Transverse colon (tissue), 4 donors: ENCODE results near the gene TULP4. TPM values are rescaled to one million over a fixed set of nuclear protein-coding genes. Genes with fewer than 3 reads are reported as not detected.

ENCODE experiments used
- DNase-seq: peaks from one replicate; pipeline ENCODE4 v3.0.0-alpha.2; 2019
- H3K27ac ChIP-seq, 4 donors: fragments of 200-600 bp; sonication (generic); 2 replicates each; pipeline ENCODE4 v1.5.1; 2016 to 2018; ENCODE audit warnings: inconsistent platforms in 4 of 4
- H3K27me3 ChIP-seq: fragments of 200-600 bp; sonication (generic); 2 replicates; pipeline ENCODE4 v1.5.1; 2017; ENCODE audit warnings: inconsistent platforms
- H3K36me3 ChIP-seq, 4 donors: fragments of 200-600 bp; sonication (generic); 2 replicates each; pipeline ENCODE4 v1.5.1; 2017 to 2019; ENCODE audit warnings: inconsistent platforms in 4 of 4
- H3K4me1 ChIP-seq, 4 donors: fragments of 200-600 bp; sonication (generic); 2 replicates each; pipeline ENCODE4 v1.5.1; 2017 to 2020; ENCODE audit warnings: inconsistent platforms in 4 of 4
- H3K4me3 ChIP-seq, 4 donors: fragments of 200-600 bp; sonication (generic); 1 replicate in 1 of 4; 2 replicates in 3 of 4; pipeline versions ENCODE4 v1.5.1 to v1.6.1; 2017 to 2019; ENCODE audit warnings: inconsistent platforms in 4 of 4
- H3K9me3 ChIP-seq, 2 donors: fragments of 200-600 bp; sonication (generic); 2 replicates each; pipeline ENCODE4 v1.5.1; 2017 to 2019; ENCODE audit warnings: inconsistent platforms in 2 of 2
- EP300 ChIP-seq: sonication (generic); formaldehyde crosslinking; IDR thresholded peaks from one replicate; pipeline ENCODE4 v1.6.1; 2017; ENCODE audit warnings: antibody characterized with exemption, low read depth
- POLR2A ChIP-seq: fragments of 450-650 bp; IDR thresholded peaks from one replicate; pipeline ENCODE4 v1.6.1; 2016; ENCODE audit warnings: antibody characterized with exemption, mild to moderate bottlenecking, moderate library complexity
- POLR2AphosphoS5 ChIP-seq, 3 donors: sonication (generic); formaldehyde crosslinking; IDR thresholded peaks; one replicate each; pipeline ENCODE4 v1.6.1; 2016; ENCODE audit warnings: antibody characterized with exemption in 3 of 3
- WGBS, 2 donors: methylation state at CpG; one replicate each; pipeline ENCODE4 v1.1.5; 2018; ENCODE audit warnings: low coverage in 1 of 2; 5-methylcytosine and 5-hydroxymethylcytosine counted together
- in situ Hi-C, 4 donors: fragments of 200-750 bp; cut with MboI; loops; one replicate each; pipeline versions ENCODE4 v1.15.0 to v1.15.1; 2017; ENCODE audit warnings: low sequenced_read_pairs in 3 of 4, low pct_ligation_motif_present in 1 of 4, low pct_unique_long_range_greater_than_20kb in 1 of 4
- intact Hi-C: fragments of 100-400 bp; cut with DNase I; formaldehyde crosslinking; loops from one replicate; pipeline ENCODE4 v1.15.1; 2023; ENCODE audit warnings: low total_unique reads
- total RNA-seq, 4 donors: library from RNA; depleted of rRNA; stranded (reverse); fragments of >200 nt; gene quantifications; one replicate each; pipeline ENCODE4 v1.1.0, GENCODE V29; 2016
- TF ChIP-seq, protein P1 (sequence below), 5 experiments: fragments of 200-600 bp in 3 of 5; fragments of 450-650 bp in 2 of 5; sonication (generic) in 3 of 5; IDR thresholded peaks; 1 replicate in 2 of 5; 2 replicates in 3 of 5; pipeline ENCODE4 v1.5.1; 2016 to 2017; ENCODE audit warnings: antibody characterized with exemption in 5 of 5, inconsistent platforms in 3 of 5, mild to moderate bottlenecking in 2 of 5, moderate library complexity in 1 of 5

The TULP4 gene
- total RNA-seq, 4 donors from 2014 or later: 53.9 to 138 (median 95.1) TPM

DNA sequence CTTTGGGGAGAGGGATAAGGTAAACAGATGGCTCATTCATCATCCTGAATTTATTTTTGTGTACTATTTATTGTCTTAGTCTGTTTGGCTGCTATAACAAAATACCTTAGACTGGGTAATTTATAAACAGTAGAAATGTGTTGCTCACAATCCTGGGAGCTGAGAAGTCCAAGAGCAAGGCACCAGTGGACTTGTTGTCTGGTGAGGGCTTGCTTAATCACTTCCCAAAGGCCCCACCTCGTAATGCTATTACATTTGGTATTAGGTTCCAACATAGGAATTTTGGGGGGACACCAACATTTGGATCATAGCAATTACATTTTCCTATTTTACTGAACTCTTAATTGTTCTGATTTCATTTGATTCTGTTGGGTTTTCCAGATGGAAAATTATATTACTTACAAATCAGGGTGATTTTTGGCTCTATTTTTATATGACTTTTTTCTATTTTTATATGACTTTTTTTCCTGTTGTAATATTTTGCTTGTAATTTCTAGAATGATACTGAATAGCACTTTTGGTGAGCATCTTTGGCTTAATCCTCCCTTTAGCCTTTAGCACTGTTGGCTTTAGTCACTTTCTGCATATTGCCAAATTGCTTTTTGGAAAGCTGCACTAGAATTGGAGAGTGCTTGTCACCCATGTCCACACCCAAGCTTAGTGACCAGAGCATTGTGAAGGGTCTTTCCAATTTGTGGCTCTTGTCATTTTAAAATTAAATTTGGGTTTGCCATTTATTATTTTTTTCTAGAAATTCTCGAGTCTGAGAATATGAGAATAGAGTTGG lies 43.7 kb upstream of the TULP4 start:
- Histone ChIP-seq H3K4me1 (peaks cover 0 to 9% (median 0%) of the 10 kb centered on the region in 4 donors), H3K27ac (no peak overlapping the region), H3K4me3 (no peak overlapping the region), H3K9me3 (no peaks in the 10 kb centered on the region), H3K27me3 (no peaks in the 10 kb centered on the region), H3K36me3 (no peaks in the 10 kb centered on the region)
- TF ChIP-seq POLR2A (no peak), EP300 (no peak), POLR2AphosphoS5 (IDR thresholded peaks at IDR 0.05) (no peak)
- TF ChIP-seq, protein P1, sequence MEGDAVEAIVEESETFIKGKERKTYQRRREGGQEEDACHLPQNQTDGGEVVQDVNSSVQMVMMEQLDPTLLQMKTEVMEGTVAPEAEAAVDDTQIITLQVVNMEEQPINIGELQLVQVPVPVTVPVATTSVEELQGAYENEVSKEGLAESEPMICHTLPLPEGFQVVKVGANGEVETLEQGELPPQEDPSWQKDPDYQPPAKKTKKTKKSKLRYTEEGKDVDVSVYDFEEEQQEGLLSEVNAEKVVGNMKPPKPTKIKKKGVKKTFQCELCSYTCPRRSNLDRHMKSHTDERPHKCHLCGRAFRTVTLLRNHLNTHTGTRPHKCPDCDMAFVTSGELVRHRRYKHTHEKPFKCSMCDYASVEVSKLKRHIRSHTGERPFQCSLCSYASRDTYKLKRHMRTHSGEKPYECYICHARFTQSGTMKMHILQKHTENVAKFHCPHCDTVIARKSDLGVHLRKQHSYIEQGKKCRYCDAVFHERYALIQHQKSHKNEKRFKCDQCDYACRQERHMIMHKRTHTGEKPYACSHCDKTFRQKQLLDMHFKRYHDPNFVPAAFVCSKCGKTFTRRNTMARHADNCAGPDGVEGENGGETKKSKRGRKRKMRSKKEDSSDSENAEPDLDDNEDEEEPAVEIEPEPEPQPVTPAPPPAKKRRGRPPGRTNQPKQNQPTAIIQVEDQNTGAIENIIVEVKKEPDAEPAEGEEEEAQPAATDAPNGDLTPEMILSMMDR (IDR thresholded peaks at IDR 0.05): no peak
- intact Hi-C loops: no loop called here
- in situ Hi-C loops: no loop called here
- 77 to 87% methylated on average over 2 of the region's 2 CpGs for WGBS, 2 donors
- DNase-seq: no peak

DNA sequence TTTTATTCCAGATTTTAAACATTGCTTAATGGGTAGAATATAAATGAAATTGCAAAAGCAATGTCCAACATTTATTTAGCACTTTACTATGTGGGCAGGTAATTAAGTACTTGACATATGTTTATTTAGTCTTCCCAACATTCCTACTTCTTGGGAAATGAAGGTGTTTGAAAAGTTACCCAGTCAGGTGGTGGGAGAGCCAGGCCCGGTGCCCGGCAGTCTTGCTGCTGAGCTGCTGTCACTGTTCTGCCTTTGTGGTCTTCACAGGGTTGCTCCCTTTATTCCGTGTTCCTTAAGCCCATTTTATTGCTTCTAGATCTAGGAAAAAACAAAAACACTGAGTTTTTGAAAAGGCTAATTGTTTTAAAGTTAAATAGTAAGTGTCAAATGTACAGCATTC lies 42.6 kb upstream of the TULP4 start:
- Histone ChIP-seq H3K4me1 (peaks cover 0 to 9% (median 0%) of the 10 kb centered on the region in 4 donors), H3K27me3 (no peaks in the 10 kb centered on the region), H3K9me3 (no peaks in the 10 kb centered on the region), H3K36me3 (no peaks in the 10 kb centered on the region), H3K4me3 (no peak overlapping the region), H3K27ac (no peak overlapping the region)
- DNase-seq: no peak
- intact Hi-C loops (no loop called here), in situ Hi-C loops (no loop called here)
- WGBS, 2 donors: 61 to 79% methylated on average over 3 of the region's 3 CpGs
- TF ChIP-seq EP300 (no peak), POLR2A (no peak), POLR2AphosphoS5 (IDR thresholded peaks at IDR 0.05) (no peak)
- TF ChIP-seq, protein P1 (IDR thresholded peaks at IDR 0.05): no peak

DNA sequence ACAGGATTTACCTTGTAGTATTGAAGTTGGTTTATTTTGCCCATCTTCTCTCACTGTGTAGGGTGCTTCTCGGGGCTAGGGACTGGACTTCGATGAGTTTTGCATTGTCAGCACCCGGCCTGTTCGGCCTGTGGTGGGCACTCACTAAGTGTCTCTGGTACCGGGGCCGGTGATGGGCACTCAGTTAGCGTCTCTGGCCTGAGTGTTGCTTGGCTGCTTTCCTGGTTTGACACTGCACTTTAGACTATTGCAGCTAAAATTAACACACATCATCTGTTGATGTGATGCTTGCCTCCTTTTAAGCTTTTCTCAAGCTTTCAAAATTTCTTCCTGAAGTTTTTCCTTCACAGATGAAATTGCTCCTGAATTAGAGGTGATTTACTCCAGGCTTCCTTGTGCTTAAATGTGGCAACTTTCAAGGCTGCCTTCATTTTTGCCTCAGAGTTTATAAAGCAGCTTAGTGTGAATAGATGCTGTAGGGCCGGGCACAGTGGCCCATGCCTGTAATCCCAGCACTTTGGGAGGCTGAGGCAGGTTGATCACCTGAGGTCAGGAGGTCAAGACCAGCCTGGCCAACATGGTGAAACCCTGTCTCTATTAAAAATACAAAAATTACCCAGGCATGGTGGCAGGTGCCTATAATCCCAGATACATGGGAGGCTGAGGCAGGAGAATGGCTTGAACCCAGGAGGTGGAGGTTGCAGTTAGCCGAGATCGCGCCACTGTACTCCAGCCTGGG lies 41.7 kb upstream of the TULP4 start:
- no peak for DNase-seq
- H3K27me3 ChIP-seq: no peaks in the 10 kb centered on the region
- no peaks in the 10 kb centered on the region for H3K36me3 ChIP-seq
- H3K9me3 ChIP-seq: no peaks in the 10 kb centered on the region
- H3K27ac ChIP-seq: no peak overlapping the region
- TF ChIP-seq, protein P1 (IDR thresholded peaks at IDR 0.05): no peak
- H3K4me3 ChIP-seq: no peak overlapping the region
- 88 to 100% methylated on average over 3 to 11 of the region's 11 CpGs for WGBS, 2 donors
- peaks cover 0 to 9% (median 0%) of the 10 kb centered on the region in 4 donors for H3K4me1 ChIP-seq
- in situ Hi-C loops: no loop called here
- intact Hi-C loops: no loop called here

DNA sequence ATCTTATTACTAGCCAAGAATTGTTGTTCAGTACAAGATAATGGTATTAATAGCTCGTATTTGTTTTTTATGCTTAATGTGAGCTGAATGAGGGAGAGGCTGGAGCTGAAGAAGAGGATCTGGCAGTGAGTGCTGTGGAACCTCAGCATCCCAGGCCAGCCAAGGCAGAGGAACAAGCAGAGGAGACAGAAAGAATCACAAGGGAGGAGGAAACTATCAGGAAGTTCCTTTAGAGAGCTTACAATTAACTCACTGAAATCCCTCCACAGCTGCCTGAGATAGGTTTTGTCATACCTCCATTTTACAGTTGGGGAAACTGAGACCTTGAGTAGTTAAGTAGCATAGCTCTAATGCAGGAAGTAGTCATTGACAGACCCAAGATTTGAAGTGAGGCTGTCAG lies 39.9 kb upstream of the TULP4 start:
- in situ Hi-C loops: no loop called here
- no peaks in the 10 kb centered on the region for H3K27me3 ChIP-seq
- DNase-seq: no peak
- intact Hi-C loops: no loop called here
- TF ChIP-seq, protein P1 (IDR thresholded peaks at IDR 0.05): no peak
- TF ChIP-seq POLR2A (no peak), POLR2AphosphoS5 (IDR thresholded peaks at IDR 0.05) (no peak), EP300 (no peak)
- no peak overlapping the region for H3K4me3 ChIP-seq
- H3K27ac ChIP-seq: no peak overlapping the region
- no peaks in the 10 kb centered on the region for H3K36me3 ChIP-seq
- peaks cover 0 to 9% (median 0%) of the 10 kb centered on the region in 4 donors for H3K4me1 ChIP-seq
- no peaks in the 10 kb centered on the region for H3K9me3 ChIP-seq
- WGBS, 2 donors: 100% methylated on average over 1 of the region's 1 CpG
